Endodermal cell (in vitro differentiated cells): Measurements from ENCODE around the gene MRTFB. TPM values are rescaled to one million over a fixed set of nuclear protein-coding genes. Genes with fewer than 3 reads are reported as not detected.
A peak's percentile ranks its signal among the peaks of the same experiment; 100 is the strongest.

ENCODE experiments used
- DNase-seq: peaks from one replicate; pipeline ENCODE4 v3.0.0-alpha.2; 2017
- H3K27ac ChIP-seq: 2 replicates; pipeline ENCODE4 v1.5.1; 2013; ENCODE audit warnings: mild to moderate bottlenecking, low read depth, low read length, moderate library complexity
- H3K27me3 ChIP-seq: 2 replicates; pipeline ENCODE4 v1.6.1; 2013; ENCODE audit warnings: mild to moderate bottlenecking, low read length, moderate library complexity; ENCODE audit not compliant: insufficient read depth, control insufficient read depth, poor library complexity, severe bottlenecking
- H3K36me3 ChIP-seq: 2 replicates; pipeline ENCODE4 v1.7.0; 2013; ENCODE audit warnings: mild to moderate bottlenecking, low read length, moderate library complexity; ENCODE audit not compliant: control insufficient read depth, insufficient read depth
- H3K4me1 ChIP-seq: one replicate; pipeline ENCODE4 v1.7.0; 2013; ENCODE audit warnings: low read length; ENCODE audit not compliant: control insufficient read depth, insufficient read depth
- H3K4me3 ChIP-seq: 2 replicates; pipeline ENCODE4 v1.5.1; 2013; ENCODE audit warnings: mild to moderate bottlenecking, low read length, moderate library complexity
- H3K9ac ChIP-seq: 2 replicates; pipeline ENCODE4 v1.6.1; 2013; ENCODE audit warnings: mild to moderate bottlenecking, low read length, moderate library complexity; ENCODE audit not compliant: poor library complexity, severe bottlenecking; ENCODE audit errors: extremely low read depth
- H3K9me3 ChIP-seq: 2 replicates; pipeline ENCODE4 v1.6.1; 2013; ENCODE audit warnings: mild to moderate bottlenecking, low read length, moderate library complexity; ENCODE audit not compliant: control insufficient read depth
- H3K27ac Mint-ChIP-seq: 2 replicates; pipeline ENCODE4 v1.8.0; 2020; ENCODE audit warnings: mixed read lengths
- H3K27me3 Mint-ChIP-seq: 2 replicates; pipeline ENCODE4 v1.8.0; 2021; ENCODE audit warnings: mild to moderate bottlenecking, mixed read lengths; ENCODE audit not compliant: insufficient read depth
- H3K36me3 Mint-ChIP-seq: 2 replicates; pipeline ENCODE4 v1.8.0; 2020; ENCODE audit warnings: low read depth, mixed read lengths
- H3K4me1 Mint-ChIP-seq: 2 replicates; pipeline ENCODE4 v1.8.0; 2020; ENCODE audit warnings: mixed read lengths
- H3K4me3 Mint-ChIP-seq: 2 replicates; pipeline ENCODE4 v1.8.0; 2020; ENCODE audit warnings: mild to moderate bottlenecking, moderate library complexity, mixed read lengths
- H3K9me3 Mint-ChIP-seq: 2 replicates; pipeline ENCODE4 v1.8.0; 2020; ENCODE audit warnings: mild to moderate bottlenecking, mixed read lengths
- CTCF ChIP-seq: fragments of 200-600 bp; sonication (generic); conservative IDR thresholded peaks from 2 replicates; pipeline ENCODE4 v1.5.0; 2021; ENCODE audit warnings: antibody characterized with exemption, mild to moderate bottlenecking
- WGBS, 2 experiments: methylation state at CpG; one replicate each; pipeline versions ENCODE4 v1.1.5 to v1.1.7; 2013; ENCODE audit warnings: missing lambda C conversion rate in 2 of 2, mixed read lengths in 1 of 2; ENCODE audit not compliant: insufficient coverage in 1 of 2, insufficient read length in 1 of 2; 5-methylcytosine and 5-hydroxymethylcytosine counted together
- total RNA-seq, 2 donors: library from RNA; stranded (reverse); fragmentation: NEBNext Ultra II Directional in 1 of 2; extraction: Animal tissue kit (Norgen Biotek cat#: 25700) in 1 of 2; gene quantifications; 2 replicates in 1 of 2; 3 replicates in 1 of 2; pipeline ENCODE4 v1.2.1, GENCODE V29; 2021

Gene MRTFB
- total RNA-seq, 2 donors from 2014 or later: 49.4 to 58.6 TPM

GRCh38 chr16:14140923-14141322, 69.8 kb downstream of the MRTFB start:
- no peak overlapping the region for H3K27ac Mint-ChIP-seq
- peaks cover 3% of the 10 kb centered on the region for H3K4me1 Mint-ChIP-seq
- peaks cover 2% of the 10 kb centered on the region for H3K4me1 ChIP-seq
- no peak overlapping the region for H3K9ac ChIP-seq
- peaks cover 14% of the 10 kb centered on the region for H3K9me3 Mint-ChIP-seq
- DNase-seq: no peak
- H3K4me3 Mint-ChIP-seq: no peak overlapping the region
- H3K4me3 ChIP-seq: no peak overlapping the region
- no peaks in the 10 kb centered on the region for H3K27me3 Mint-ChIP-seq
- peaks cover 36% of the 10 kb centered on the region for H3K36me3 Mint-ChIP-seq
- H3K9me3 ChIP-seq: peaks cover 18% of the 10 kb centered on the region
- peaks cover 38% of the 10 kb centered on the region for H3K36me3 ChIP-seq
- H3K27ac ChIP-seq: no peak overlapping the region
- WGBS, 2 experiments: 92 to 100% methylated on average over 3 to 5 of the region's 5 CpGs
- TF ChIP-seq CTCF: no peak
- no peaks in the 10 kb centered on the region for H3K27me3 ChIP-seq

- Mint-ChIP-seq H3K36me3 (peaks cover 13% of the 10 kb centered on the region), H3K27me3 (no peaks in the 10 kb centered on the region), H3K27ac (peak overlapping the region; percentile 37), H3K4me1 (peaks cover 8% of the 10 kb centered on the region), H3K4me3 (no peak overlapping the region), H3K9me3 (no peaks in the 10 kb centered on the region)
- Histone ChIP-seq H3K27ac (no peak overlapping the region), H3K4me1 (no peaks in the 10 kb centered on the region), H3K9ac (no peak overlapping the region), H3K27me3 (no peaks in the 10 kb centered on the region), H3K4me3 (no peak overlapping the region), H3K9me3 (no peaks in the 10 kb centered on the region), H3K36me3 (peaks cover 29% of the 10 kb centered on the region)
- DNase-seq: no peak
- no peak for TF ChIP-seq CTCF
Measured at GRCh38 chr16:14146445-14146844, 75.3 kb downstream of the MRTFB start.

- no peaks in the 10 kb centered on the region for H3K4me1 ChIP-seq
- Mint-ChIP-seq H3K27me3 (no peaks in the 10 kb centered on the region), H3K27ac (no peak overlapping the region), H3K4me1 (peaks cover 8% of the 10 kb centered on the region), H3K36me3 (peaks cover 4% of the 10 kb centered on the region), H3K9me3 (no peaks in the 10 kb centered on the region), H3K4me3 (no peak overlapping the region)
- peaks cover 22% of the 10 kb centered on the region for H3K36me3 ChIP-seq
- H3K27me3 ChIP-seq: no peaks in the 10 kb centered on the region
- no peak overlapping the region for H3K27ac ChIP-seq
- TF ChIP-seq CTCF: no peak
- WGBS, 2 experiments: 90% methylated on average over 2 of the region's 2 CpGs; no CpG with 5 or more reads in 1 of the 2 experiments
- H3K9me3 ChIP-seq: no peaks in the 10 kb centered on the region
- H3K4me3 ChIP-seq: no peak overlapping the region
- no peak overlapping the region for H3K9ac ChIP-seq
- no peak for DNase-seq
Measured at GRCh38 chr16:14148016-14148415, 76.9 kb downstream of the MRTFB start.
